ENCODE data around the gene RLF. TPM values are rescaled to one million over a fixed set of nuclear protein-coding genes. Genes with fewer than 3 reads are reported as not detected.

The RLF gene
- total and polyA plus RNA-seq, 10 of the 15 experiments (the other 5 are each of a cell fraction or from before 2014, with no cell fraction given) = 2.0 to 19.8 (median 8.7) TPM

DNA sequence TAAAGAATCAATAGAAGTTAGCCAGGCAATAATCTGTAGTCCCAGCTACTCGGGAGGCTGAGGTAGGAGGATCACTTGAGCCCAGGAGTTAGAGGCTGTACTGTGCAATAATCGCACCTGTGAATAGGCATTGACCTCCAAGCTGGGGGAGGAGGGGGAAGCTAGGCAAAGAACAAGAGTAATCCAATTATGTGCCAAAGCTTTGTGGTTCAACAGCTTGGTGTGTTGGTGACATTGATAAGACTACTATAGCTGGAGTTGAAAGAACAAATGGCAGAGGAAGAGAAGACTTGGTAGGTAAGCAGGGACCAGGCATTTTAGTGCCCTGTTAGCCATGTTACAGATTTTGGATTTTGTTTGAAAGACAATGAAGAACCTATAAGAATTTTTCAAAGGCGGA, 84.5 kb downstream of the RLF start (continued):
- TF ChIP-seq, protein P1, sequence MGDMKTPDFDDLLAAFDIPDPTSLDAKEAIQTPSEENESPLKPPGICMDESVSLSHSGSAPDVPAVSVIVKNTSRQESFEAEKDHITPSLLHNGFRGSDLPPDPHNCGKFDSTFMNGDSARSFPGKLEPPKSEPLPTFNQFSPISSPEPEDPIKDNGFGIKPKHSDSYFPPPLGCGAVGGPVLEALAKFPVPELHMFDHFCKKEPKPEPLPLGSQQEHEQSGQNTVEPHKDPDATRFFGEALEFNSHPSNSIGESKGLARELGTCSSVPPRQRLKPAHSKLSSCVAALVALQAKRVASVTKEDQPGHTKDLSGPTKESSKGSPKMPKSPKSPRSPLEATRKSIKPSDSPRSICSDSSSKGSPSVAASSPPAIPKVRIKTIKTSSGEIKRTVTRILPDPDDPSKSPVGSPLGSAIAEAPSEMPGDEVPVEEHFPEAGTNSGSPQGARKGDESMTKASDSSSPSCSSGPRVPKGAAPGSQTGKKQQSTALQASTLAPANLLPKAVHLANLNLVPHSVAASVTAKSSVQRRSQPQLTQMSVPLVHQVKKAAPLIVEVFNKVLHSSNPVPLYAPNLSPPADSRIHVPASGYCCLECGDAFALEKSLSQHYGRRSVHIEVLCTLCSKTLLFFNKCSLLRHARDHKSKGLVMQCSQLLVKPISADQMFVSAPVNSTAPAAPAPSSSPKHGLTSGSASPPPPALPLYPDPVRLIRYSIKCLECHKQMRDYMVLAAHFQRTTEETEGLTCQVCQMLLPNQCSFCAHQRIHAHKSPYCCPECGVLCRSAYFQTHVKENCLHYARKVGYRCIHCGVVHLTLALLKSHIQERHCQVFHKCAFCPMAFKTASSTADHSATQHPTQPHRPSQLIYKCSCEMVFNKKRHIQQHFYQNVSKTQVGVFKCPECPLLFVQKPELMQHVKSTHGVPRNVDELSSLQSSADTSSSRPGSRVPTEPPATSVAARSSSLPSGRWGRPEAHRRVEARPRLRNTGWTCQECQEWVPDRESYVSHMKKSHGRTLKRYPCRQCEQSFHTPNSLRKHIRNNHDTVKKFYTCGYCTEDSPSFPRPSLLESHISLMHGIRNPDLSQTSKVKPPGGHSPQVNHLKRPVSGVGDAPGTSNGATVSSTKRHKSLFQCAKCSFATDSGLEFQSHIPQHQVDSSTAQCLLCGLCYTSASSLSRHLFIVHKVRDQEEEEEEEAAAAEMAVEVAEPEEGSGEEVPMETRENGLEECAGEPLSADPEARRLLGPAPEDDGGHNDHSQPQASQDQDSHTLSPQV (IDR thresholded peaks at IDR 0.05) = no peak

DNA sequence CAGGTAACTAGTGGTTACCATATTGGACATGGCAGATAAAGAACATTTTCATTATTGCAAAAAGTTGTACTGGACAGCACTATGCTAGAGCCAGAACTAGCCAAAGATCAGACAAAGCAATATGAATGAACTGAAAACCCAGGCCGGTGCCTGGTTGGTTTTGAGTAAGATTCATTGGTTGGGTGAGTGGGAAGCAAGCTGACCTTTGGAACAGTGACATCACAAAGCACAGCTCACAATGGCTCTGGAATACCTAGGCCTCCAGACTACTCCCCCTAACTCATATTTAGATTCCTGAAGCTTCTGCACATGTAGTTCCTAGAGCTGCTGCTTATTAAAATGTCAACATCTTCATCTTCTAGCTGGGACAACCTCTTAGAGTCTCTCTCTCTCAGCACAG, 86.5 kb downstream of the RLF start, which contains the start of gene TMCO2:
Gene TMCO2 (plus strand): TSS at position 283 of the 400 bp plus-strand sequence. CDS start 57 bp downstream, at position 340.
- Histone ChIP-seq H3K27me3 (replicated peaks in 1 of 2; ENCODE audit: control insufficient read depth in 2 of 2, insufficient read depth in 2 of 2, low read length in 1 of 2) (no peaks in the 10 kb centered on the region), H3K9ac (ENCODE audit: control insufficient read depth, insufficient read depth, low read length) (no peak within 1 kb of the TSS), H3K36me3 (ENCODE audit: control insufficient read depth in 2 of 2, insufficient read depth in 2 of 2, low read length in 1 of 2) (no peaks in the 10 kb centered on the region), H3K4me3 (no peak within 1 kb of the TSS), H2AFZ (ENCODE audit: control insufficient read depth, low read depth, low read length) (no peak within 1 kb of the TSS), H4K20me1 (ENCODE audit: control insufficient read depth, insufficient read depth) (no peaks in the 10 kb centered on the region), H3K9me3 (replicated peaks; ENCODE audit: control insufficient read depth, insufficient read depth, low read length) (no peaks in the 10 kb centered on the region), H3K27ac (ENCODE audit: control insufficient read depth, insufficient read depth) (no peak within 1 kb of the TSS), H3K79me2 (ENCODE audit: control insufficient read depth, insufficient read depth, low read length) (no peaks in the 10 kb centered on the region), H3K4me1 (ENCODE audit: control insufficient read depth, insufficient read depth, low read length) (no peaks in the 10 kb centered on the region; the same call in 1 of the 2 replicates), H3K4me2 (ENCODE audit: control insufficient read depth, insufficient read depth) (no peak within 1 kb of the TSS)
- ATAC-seq (no peak), FAIRE-seq (no peak), DNase-seq (ENCODE audit: low read depth, low spot score) (no peak)
- CTCF ChIA-PET = interaction anchor here (0.8 to 1.5 kb wide), 4 partner anchors 64 to 157 kb away, joined by 3 to 5 read pairs (median 4); no protein-coding TSS in a partner anchor
- SMC1A ChIA-PET (ENCODE audit: uncharacterized antibody, unreplicated experiment) = interaction anchor here (1.4 kb wide), 1 partner anchor 152 kb away, joined by 4 read pairs; no protein-coding TSS in a partner anchor
- POLR2A ChIA-PET = no interaction called here
- BruUV-seq (replicated peaks) = no TSS peak
- in situ Hi-C loops (cut with MboI) (no loop called here), intact Hi-C loops (cut with micrococcal nuclease; ENCODE audit: unreplicated experiment) (no loop called here)
- 48% methylated on average over 1 of the region's 1 CpG for whole genome bisulfite sequencing (ENCODE audit: insufficient coverage, insufficient replicate concordance, low lambda C conversion rate, missing lambda C conversion rate)
- RAD21 ChIA-PET (ENCODE audit: unreplicated experiment) = interaction anchor here (1.3 kb wide), 1 partner anchor 10 kb away, joined by 6 read pairs; the partner anchor contains the start of gene ZMPSTE24
- TF ChIP-seq SMAD1 (IDR thresholded peaks at IDR 0.05; ENCODE audit: low read depth, partially characterized antibody) (no peak), STAT1 (conservative IDR thresholded peaks at IDR 0.05) (no peak), ESRRA (IDR thresholded peaks at IDR 0.05; ENCODE audit: low read length) (no peak), ZZZ3 (IDR thresholded peaks at IDR 0.05; ENCODE audit: control insufficient read depth, insufficient read length, low read depth) (no peak), SRF (IDR thresholded peaks at IDR 0.05; ENCODE audit: low read depth in 2 of 2, low read length in 2 of 2) (no peak), EP300 (IDR thresholded peaks at IDR 0.05; ENCODE audit: borderline replicate concordance in 1 of 2, control insufficient read depth in 1 of 2, low read depth in 2 of 2, low read length in 2 of 2) (no peak), RBBP5 (conservative IDR thresholded peaks at IDR 0.05) (no peak), SMAD5 (IDR thresholded peaks at IDR 0.05; ENCODE audit: low read depth) (no peak)
- TF ChIP-seq, protein P2, sequence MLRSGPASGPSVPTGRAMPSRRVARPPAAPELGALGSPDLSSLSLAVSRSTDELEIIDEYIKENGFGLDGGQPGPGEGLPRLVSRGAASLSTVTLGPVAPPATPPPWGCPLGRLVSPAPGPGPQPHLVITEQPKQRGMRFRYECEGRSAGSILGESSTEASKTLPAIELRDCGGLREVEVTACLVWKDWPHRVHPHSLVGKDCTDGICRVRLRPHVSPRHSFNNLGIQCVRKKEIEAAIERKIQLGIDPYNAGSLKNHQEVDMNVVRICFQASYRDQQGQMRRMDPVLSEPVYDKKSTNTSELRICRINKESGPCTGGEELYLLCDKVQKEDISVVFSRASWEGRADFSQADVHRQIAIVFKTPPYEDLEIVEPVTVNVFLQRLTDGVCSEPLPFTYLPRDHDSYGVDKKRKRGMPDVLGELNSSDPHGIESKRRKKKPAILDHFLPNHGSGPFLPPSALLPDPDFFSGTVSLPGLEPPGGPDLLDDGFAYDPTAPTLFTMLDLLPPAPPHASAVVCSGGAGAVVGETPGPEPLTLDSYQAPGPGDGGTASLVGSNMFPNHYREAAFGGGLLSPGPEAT (IDR thresholded peaks at IDR 0.05; ENCODE audit: low read depth) = no peak
- TF ChIP-seq, protein P3, sequence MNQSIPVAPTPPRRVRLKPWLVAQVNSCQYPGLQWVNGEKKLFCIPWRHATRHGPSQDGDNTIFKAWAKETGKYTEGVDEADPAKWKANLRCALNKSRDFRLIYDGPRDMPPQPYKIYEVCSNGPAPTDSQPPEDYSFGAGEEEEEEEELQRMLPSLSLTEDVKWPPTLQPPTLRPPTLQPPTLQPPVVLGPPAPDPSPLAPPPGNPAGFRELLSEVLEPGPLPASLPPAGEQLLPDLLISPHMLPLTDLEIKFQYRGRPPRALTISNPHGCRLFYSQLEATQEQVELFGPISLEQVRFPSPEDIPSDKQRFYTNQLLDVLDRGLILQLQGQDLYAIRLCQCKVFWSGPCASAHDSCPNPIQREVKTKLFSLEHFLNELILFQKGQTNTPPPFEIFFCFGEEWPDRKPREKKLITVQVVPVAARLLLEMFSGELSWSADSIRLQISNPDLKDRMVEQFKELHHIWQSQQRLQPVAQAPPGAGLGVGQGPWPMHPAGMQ (IDR thresholded peaks at IDR 0.05; ENCODE audit: borderline replicate concordance) = no peak
- TF ChIP-seq, protein P4, sequence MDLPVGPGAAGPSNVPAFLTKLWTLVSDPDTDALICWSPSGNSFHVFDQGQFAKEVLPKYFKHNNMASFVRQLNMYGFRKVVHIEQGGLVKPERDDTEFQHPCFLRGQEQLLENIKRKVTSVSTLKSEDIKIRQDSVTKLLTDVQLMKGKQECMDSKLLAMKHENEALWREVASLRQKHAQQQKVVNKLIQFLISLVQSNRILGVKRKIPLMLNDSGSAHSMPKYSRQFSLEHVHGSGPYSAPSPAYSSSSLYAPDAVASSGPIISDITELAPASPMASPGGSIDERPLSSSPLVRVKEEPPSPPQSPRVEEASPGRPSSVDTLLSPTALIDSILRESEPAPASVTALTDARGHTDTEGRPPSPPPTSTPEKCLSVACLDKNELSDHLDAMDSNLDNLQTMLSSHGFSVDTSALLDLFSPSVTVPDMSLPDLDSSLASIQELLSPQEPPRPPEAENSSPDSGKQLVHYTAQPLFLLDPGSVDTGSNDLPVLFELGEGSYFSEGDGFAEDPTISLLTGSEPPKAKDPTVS (IDR thresholded peaks at IDR 0.05; ENCODE audit: low read depth, low read length) = no peak
- TF ChIP-seq, protein P5, sequence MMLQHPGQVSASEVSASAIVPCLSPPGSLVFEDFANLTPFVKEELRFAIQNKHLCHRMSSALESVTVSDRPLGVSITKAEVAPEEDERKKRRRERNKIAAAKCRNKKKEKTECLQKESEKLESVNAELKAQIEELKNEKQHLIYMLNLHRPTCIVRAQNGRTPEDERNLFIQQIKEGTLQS (IDR thresholded peaks at IDR 0.05; ENCODE audit: borderline replicate concordance, extremely low read depth, low read depth, low read length) = no peak

Measured in GM12878 (cell line).